Stomach (tissue), 9 donors: ENCODE data around the gene TMEM134. TPM values are rescaled to one million over a fixed set of nuclear protein-coding genes. Genes with fewer than 3 reads are reported as not detected.

ENCODE experiments used
- DNase-seq, 2 donors: peaks; one replicate each; pipeline versions ENCODE4 v3.0.0 to v3.0.0-alpha.2; 2013 to 2019
- H3K27ac ChIP-seq, 5 donors: fragments of 200-600 bp in 4 of 5; sonication (generic) in 4 of 5; one replicate each; pipeline ENCODE4 v1.5.1; 2013 to 2019; ENCODE audit warnings: mild to moderate bottlenecking in 1 of 5, moderate library complexity in 1 of 5
- H3K27me3 ChIP-seq, 3 donors: fragments of 200-600 bp; sonication (generic); one replicate each; pipeline ENCODE4 v1.5.1; 2017 to 2019; ENCODE audit warnings: mixed run types in 1 of 3
- H3K36me3 ChIP-seq, 4 donors: fragments of 200-600 bp; sonication (generic); 1 replicate in 3 of 4; 2 replicates in 1 of 4; pipeline ENCODE4 v1.5.1; 2016 to 2019
- H3K4me1 ChIP-seq, 4 donors: fragments of 200-600 bp; sonication (generic); one replicate each; pipeline ENCODE4 v1.5.1; 2016 to 2019
- H3K4me3 ChIP-seq, 4 donors: fragments of 200-600 bp; sonication (generic) in 3 of 4; one replicate each; pipeline ENCODE4 v1.5.1; 2016 to 2019; ENCODE audit warnings: mild to moderate bottlenecking in 1 of 4
- H3K9me3 ChIP-seq, 4 donors: fragments of 200-600 bp; sonication (generic); one replicate each; pipeline ENCODE4 v1.5.1; 2016 to 2019
- CTCF ChIP-seq, 7 experiments: fragments of 450-650 bp in 4 of 7; fragments of 200-600 bp in 3 of 7; sonication (generic) in 3 of 7; IDR thresholded peaks; one replicate each; pipeline ENCODE4 v1.5.1; 2016 to 2019; ENCODE audit warnings: antibody characterized with exemption in 7 of 7, control low read depth in 2 of 7, mild to moderate bottlenecking in 1 of 7
- EP300 ChIP-seq: sonication (generic); formaldehyde crosslinking; IDR thresholded peaks from one replicate; pipeline ENCODE4 v1.6.1; 2017; ENCODE audit warnings: antibody characterized with exemption
- POLR2A ChIP-seq, 4 donors: fragments of 450-650 bp; IDR thresholded peaks; one replicate each; pipeline ENCODE4 v1.6.1; 2016; ENCODE audit warnings: antibody characterized with exemption in 4 of 4, control low read depth in 2 of 4, mild to moderate bottlenecking in 1 of 4, moderate library complexity in 1 of 4
- POLR2AphosphoS5 ChIP-seq, 3 donors: sonication (generic); formaldehyde crosslinking; IDR thresholded peaks; one replicate each; pipeline ENCODE4 v1.6.1; 2016; ENCODE audit warnings: antibody characterized with exemption in 3 of 3
- WGBS, 5 donors: extraction: QIAGEN DNeasy Blood & Tissue Kit in 3 of 5; methylation state at CpG; one replicate each; pipeline versions ENCODE4 v1.1.5 to v1.1.7; 2013 to 2018; 5-methylcytosine and 5-hydroxymethylcytosine counted together
- intact Hi-C: fragments of 100-400 bp; cut with DNase I; formaldehyde crosslinking; loops from one replicate; pipeline ENCODE4 v1.15.1; 2023; ENCODE audit warnings: low total_unique reads
- polyA plus RNA-seq, 3 donors: library from polyadenylated mRNA; stranded (reverse); fragments of 200-250 nt; gene quantifications; one replicate each; pipeline ENCODE4 v1.2.3, GENCODE V29; 2013
- total RNA-seq, 5 donors: library from RNA; depleted of rRNA; stranded (reverse); fragments of >200 nt; gene quantifications; one replicate each; pipeline versions ENCODE4 v1.1.0 to v1.2.3, GENCODE V29; 2014 to 2016
- donor health status: healthy with polysubstance abuse.
- donor health status: Bipolar disorder and iron deficiency.
- donor health status: healthy.

The TMEM134 gene
- total and polyA plus RNA-seq, 8 donors: 57.6 to 392 (median 128) TPM

- 47 to 92% (median 74%) methylated on average over 3 to 12 of the region's 12 CpGs for WGBS, 5 donors
- Histone ChIP-seq H3K9me3 (no peaks in the 10 kb centered on the region), H3K27ac (peak overlapping the region in 4 of 5 donors; percentile 28 to 86 (median 74)), H3K36me3 (no peaks in the 10 kb centered on the region), H3K4me1 (peaks cover 60 to 68% (median 68%) of the 10 kb centered on the region in 4 donors), H3K4me3 (no peak overlapping the region), H3K27me3 (peaks cover 0 to 26% (median 0%) of the 10 kb centered on the region in 3 donors)
- intact Hi-C loops: no loop called here
- DNase-seq: no peak
- no peak for TF ChIP-seq POLR2A (IDR thresholded peaks at IDR 0.05)
- no peak for TF ChIP-seq CTCF (IDR thresholded peaks at IDR 0.05)
Observed at GRCh38 chr11:67417425-67417824, 51.6 kb downstream of the TMEM134 start.

- peak overlapping the region; percentile 14 to 86 (median 66) for H3K27ac ChIP-seq
- H3K4me1 ChIP-seq: peaks cover 60 to 72% (median 68%) of the 10 kb centered on the region in 4 donors
Observed at GRCh38 chr11:67416416-67417335, 52.4 kb downstream of the TMEM134 start.

GRCh38 chr11:67415501-67416304 lies 53.3 kb downstream of the TMEM134 start, which contains the start of gene CARNS1:
CARNS1 (plus strand) TSS chr11:67415678; CDS start chr11:67416200, 522 bp downstream.
- Histone ChIP-seq H3K27me3 (peaks cover 0 to 43% (median 0%) of the 10 kb centered on the region in 3 donors), H3K9me3 (no peaks in the 10 kb centered on the region), H3K4me3 (peak within 1 kb of the TSS; percentile 42 to 47 (median 44)), H3K27ac (peak within 1 kb of the TSS; percentile 14 to 86 (median 73)), H3K4me1 (peaks cover 55 to 73% (median 67%) of the 10 kb centered on the region in 4 donors), H3K36me3 (no peaks in the 10 kb centered on the region)
- peak in 1 of 2 donors; percentile 72 for DNase-seq
- TF ChIP-seq EP300 (no peak), POLR2A (IDR thresholded peaks at IDR 0.05) (no peak), POLR2AphosphoS5 (IDR thresholded peaks at IDR 0.05) (no peak), CTCF (IDR thresholded peaks at IDR 0.05) (no peak)
- 3 to 10% (median 5%) methylated on average over 6 to 67 of the region's 67 CpGs for WGBS, 5 donors
- intact Hi-C loops: no loop called here

More at GRCh38 chr11:67416416-67417335, 52.4 kb downstream of the TMEM134 start:
- H3K27me3 ChIP-seq: peaks cover 0 to 33% (median 0%) of the 10 kb centered on the region in 3 donors
- peak; percentile 79 to 91 for DNase-seq
- intact Hi-C loops: no loop called here
- 28 to 46% (median 42%) methylated on average over 15 to 21 of the region's 21 CpGs for WGBS, 5 donors
- no peaks in the 10 kb centered on the region for H3K36me3 ChIP-seq
- peak overlapping the region in 2 of 4 donors; percentile 42 to 47 for H3K4me3 ChIP-seq
- TF ChIP-seq CTCF (IDR thresholded peaks at IDR 0.05) (no peak), EP300 (no peak), POLR2AphosphoS5 (IDR thresholded peaks at IDR 0.05) (peak in 1 of 3 donors; percentile 35), POLR2A (IDR thresholded peaks at IDR 0.05) (no peak)
- no peaks in the 10 kb centered on the region for H3K9me3 ChIP-seq

GRCh38 chr11:67413266-67413849 lies 55.7 kb downstream of the TMEM134 start:
- H3K4me3 ChIP-seq: no peak overlapping the region
- H3K27ac ChIP-seq: no peak overlapping the region
- WGBS, 5 donors: 33 to 58% (median 53%) methylated on average over 2 of the region's 2 CpGs
- no peaks in the 10 kb centered on the region for H3K36me3 ChIP-seq
- intact Hi-C loops: no loop called here
- H3K9me3 ChIP-seq: no peaks in the 10 kb centered on the region
- no peak for TF ChIP-seq POLR2AphosphoS5 (IDR thresholded peaks at IDR 0.05)
- TF ChIP-seq CTCF (IDR thresholded peaks at IDR 0.05): no peak
- TF ChIP-seq EP300: no peak
- TF ChIP-seq POLR2A (IDR thresholded peaks at IDR 0.05): no peak
- H3K27me3 ChIP-seq: peaks cover 0 to 66% (median 0%) of the 10 kb centered on the region in 3 donors
- DNase-seq: no peak
- peaks cover 34 to 69% (median 63%) of the 10 kb centered on the region in 4 donors for H3K4me1 ChIP-seq
